Measurements from ENCODE around the gene SP140L. TPM values are rescaled to one million over a fixed set of nuclear protein-coding genes. Genes with fewer than 3 reads are reported as not detected.

Gene SP140L
- polyA plus RNA-seq, 3 donors, result 6.5 to 23.7 (median 8.5) TPM

DNA sequence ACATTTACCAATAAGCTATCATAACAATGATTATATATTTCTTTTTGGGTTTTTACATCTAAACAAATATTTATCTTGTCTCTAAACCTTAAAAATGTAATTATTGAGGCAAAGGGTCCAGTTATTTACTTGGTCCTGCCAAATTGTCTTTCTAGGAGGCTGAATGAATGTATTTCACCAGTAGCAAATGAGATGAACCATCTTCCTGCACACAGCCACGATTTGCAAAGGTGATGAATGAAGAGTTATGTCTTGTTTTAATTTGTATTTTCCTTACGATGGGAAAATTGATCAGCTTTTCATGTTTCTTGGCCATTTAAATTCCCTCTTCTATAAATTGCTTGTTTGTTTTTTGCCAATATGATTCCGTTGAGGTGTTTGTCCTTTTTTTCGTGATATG is 90.4 kb downstream of the SP140L start:
- intact Hi-C loops (cut with micrococcal nuclease), result loop anchor here (5.0 to 10.0 kb wide), 4 partner anchors 90 to 247 kb away; partner anchors contain the start of genes SP110 (in 1 of the 2), SP140 (in 1 of the 2) and SP140L (in 1 of the 2)
- peak overlapping the region; percentile 78 for H3K4me2 ChIP-seq (replicated peaks; ENCODE audit: extremely low read depth, low read length, poor library complexity, severe bottlenecking)
- peak overlapping the region in 1 of 2 donors; percentile 99 for H3K27ac ChIP-seq (ENCODE audit: low read depth in 1 of 2, low read length in 2 of 2)
- H3K9me3 ChIP-seq (replicated peaks in 1 of 2; ENCODE audit: control insufficient read depth in 1 of 2, insufficient read depth in 1 of 2, low read length in 2 of 2), result no peaks in the 10 kb centered on the region
- H3K4me3 Mint-ChIP-seq, result peak overlapping the region; percentile 72 to 91
- TF ChIP-seq, protein P1, sequence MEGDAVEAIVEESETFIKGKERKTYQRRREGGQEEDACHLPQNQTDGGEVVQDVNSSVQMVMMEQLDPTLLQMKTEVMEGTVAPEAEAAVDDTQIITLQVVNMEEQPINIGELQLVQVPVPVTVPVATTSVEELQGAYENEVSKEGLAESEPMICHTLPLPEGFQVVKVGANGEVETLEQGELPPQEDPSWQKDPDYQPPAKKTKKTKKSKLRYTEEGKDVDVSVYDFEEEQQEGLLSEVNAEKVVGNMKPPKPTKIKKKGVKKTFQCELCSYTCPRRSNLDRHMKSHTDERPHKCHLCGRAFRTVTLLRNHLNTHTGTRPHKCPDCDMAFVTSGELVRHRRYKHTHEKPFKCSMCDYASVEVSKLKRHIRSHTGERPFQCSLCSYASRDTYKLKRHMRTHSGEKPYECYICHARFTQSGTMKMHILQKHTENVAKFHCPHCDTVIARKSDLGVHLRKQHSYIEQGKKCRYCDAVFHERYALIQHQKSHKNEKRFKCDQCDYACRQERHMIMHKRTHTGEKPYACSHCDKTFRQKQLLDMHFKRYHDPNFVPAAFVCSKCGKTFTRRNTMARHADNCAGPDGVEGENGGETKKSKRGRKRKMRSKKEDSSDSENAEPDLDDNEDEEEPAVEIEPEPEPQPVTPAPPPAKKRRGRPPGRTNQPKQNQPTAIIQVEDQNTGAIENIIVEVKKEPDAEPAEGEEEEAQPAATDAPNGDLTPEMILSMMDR (IDR thresholded peaks at IDR 0.05), result no peak
- H3K36me3 ChIP-seq (replicated peaks in 1 of 2; ENCODE audit: control insufficient read depth in 1 of 2, insufficient read depth in 2 of 2, low read length in 2 of 2), result peaks cover 3 to 22% of the 10 kb centered on the region in 2 donors
- WGBS (ENCODE audit: insufficient coverage), result no CpG with 5 or more reads among the region's 4 CpGs
- peaks cover 86% of the 10 kb centered on the region for H3K79me2 ChIP-seq (ENCODE audit: insufficient read depth, low read length)
- H3K4me1 Mint-ChIP-seq, result peaks cover 77% of the 10 kb centered on the region
- peaks cover 0 to 2% (median 0%) of the 10 kb centered on the region in 7 donors for H3K9me3 Mint-ChIP-seq
- H3K4me1 ChIP-seq (ENCODE audit: control insufficient read depth in 1 of 2, insufficient read depth in 2 of 2, low read length in 2 of 2), result peaks cover 70 to 80% of the 10 kb centered on the region in 2 donors
- peaks cover 49% of the 10 kb centered on the region for H4K20me1 ChIP-seq (ENCODE audit: insufficient read depth, low read length)
- H3K36me3 Mint-ChIP-seq, result peaks cover 26 to 27% of the 10 kb centered on the region in 2 donors
- H3K27me3 ChIP-seq (ENCODE audit: control insufficient read depth in 2 of 2, insufficient read depth in 2 of 2, low read length in 2 of 2), result no peaks in the 10 kb centered on the region
- H3K4me3 ChIP-seq (replicated peaks in 1 of 3; ENCODE audit: low read depth in 2 of 3, low read length in 3 of 3), result peak overlapping the region; percentile 75 to 99 (median 81)
- peaks cover 0 to 2% (median 0%) of the 10 kb centered on the region in 3 donors for H3K27me3 Mint-ChIP-seq (ENCODE audit: low read depth in 3 of 3)
- peak overlapping the region; percentile 37 for H3K9ac ChIP-seq (ENCODE audit: insufficient read depth, low read length, poor library complexity, severe bottlenecking)
- no peak for DNase-seq
- no peak overlapping the region for H2AFZ ChIP-seq (ENCODE audit: insufficient read depth, low read depth, low read length, poor library complexity, severe bottlenecking)
- H3K27ac Mint-ChIP-seq, result peak overlapping the region in 6 of 7 donors; percentile 4 to 98 (median 67)

DNA sequence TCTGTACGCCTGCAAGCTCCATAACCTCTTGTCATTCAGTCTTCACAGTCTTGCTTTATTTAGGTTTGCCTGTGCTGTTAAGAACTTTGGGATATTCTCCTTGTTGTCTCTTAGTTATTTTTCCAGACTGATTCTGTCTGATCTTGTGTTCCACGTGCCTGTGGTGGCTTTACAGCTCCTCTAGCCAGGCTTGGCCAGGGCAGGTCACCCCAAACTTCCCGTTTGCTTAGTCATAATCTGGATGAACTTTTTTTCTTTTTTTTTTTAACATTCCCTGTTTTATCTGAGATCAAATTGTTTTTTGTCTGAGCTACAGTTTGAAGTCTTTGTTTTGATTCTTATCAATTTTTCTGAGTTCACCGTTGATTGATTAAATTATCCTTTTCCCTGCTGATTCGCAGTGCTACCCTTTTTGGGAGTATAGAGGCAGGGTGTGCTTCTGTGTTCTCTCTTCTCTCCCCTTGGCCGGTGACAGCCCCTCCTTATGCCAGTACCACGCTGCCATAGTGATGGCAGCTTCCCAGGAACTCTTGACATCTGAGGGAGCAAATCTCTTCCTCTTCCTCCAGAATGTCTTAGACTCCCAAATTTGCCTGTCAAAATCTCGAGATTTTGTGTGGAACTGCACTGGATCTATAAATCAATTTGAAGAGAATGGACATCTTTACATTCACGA is 91.5 kb downstream of the SP140L start:
- Mint-ChIP-seq H3K27ac (peak overlapping the region; percentile 50 to 98 (median 90)), H3K36me3 (peaks cover 31% of the 10 kb centered on the region in 2 donors), H3K4me3 (peak overlapping the region; percentile 72 to 91), H3K4me1 (peaks cover 73% of the 10 kb centered on the region), H3K27me3 (ENCODE audit: low read depth in 3 of 3) (peaks cover 0 to 2% (median 0%) of the 10 kb centered on the region in 3 donors), H3K9me3 (no peaks in the 10 kb centered on the region)
- H3K79me2 ChIP-seq (ENCODE audit: insufficient read depth, low read length), result peaks cover 88% of the 10 kb centered on the region
- peak overlapping the region; percentile 37 for H3K9ac ChIP-seq (ENCODE audit: insufficient read depth, low read length, poor library complexity, severe bottlenecking)
- peaks cover 3 to 26% of the 10 kb centered on the region in 2 donors for H3K36me3 ChIP-seq (replicated peaks in 1 of 2; ENCODE audit: control insufficient read depth in 1 of 2, insufficient read depth in 2 of 2, low read length in 2 of 2)
- no peaks in the 10 kb centered on the region for H3K27me3 ChIP-seq (ENCODE audit: control insufficient read depth in 2 of 2, insufficient read depth in 2 of 2, low read length in 2 of 2)
- DNase-seq, result peak; percentile 23 to 70 (median 61)
- 25% methylated on average over 2 of the region's 9 CpGs for WGBS (ENCODE audit: insufficient coverage)
- peaks cover 60 to 78% of the 10 kb centered on the region in 2 donors for H3K4me1 ChIP-seq (ENCODE audit: control insufficient read depth in 1 of 2, insufficient read depth in 2 of 2, low read length in 2 of 2)
- H2AFZ ChIP-seq (ENCODE audit: insufficient read depth, low read depth, low read length, poor library complexity, severe bottlenecking), result no peak overlapping the region
- H4K20me1 ChIP-seq (ENCODE audit: insufficient read depth, low read length), result peaks cover 59% of the 10 kb centered on the region
- TF ChIP-seq, protein P1 (IDR thresholded peaks at IDR 0.05), result no peak
- intact Hi-C loops (cut with micrococcal nuclease), result loop anchor here (5.0 to 10.0 kb wide), 4 partner anchors 91 to 246 kb away; partner anchors contain the start of genes SP110 (in 1 of the 2), SP140 (in 1 of the 2) and SP140L (in 1 of the 2)
- H3K4me2 ChIP-seq (replicated peaks; ENCODE audit: extremely low read depth, low read length, poor library complexity, severe bottlenecking), result peak overlapping the region; percentile 78
- no peaks in the 10 kb centered on the region for H3K9me3 ChIP-seq (replicated peaks in 1 of 2; ENCODE audit: control insufficient read depth in 1 of 2, insufficient read depth in 1 of 2, low read length in 2 of 2)
- peak overlapping the region in 1 of 2 donors; percentile 99 for H3K27ac ChIP-seq (ENCODE audit: low read depth in 1 of 2, low read length in 2 of 2)
- peak overlapping the region; percentile 75 to 99 (median 81) for H3K4me3 ChIP-seq (replicated peaks in 1 of 3; ENCODE audit: low read depth in 2 of 3, low read length in 3 of 3)
